GM21447 (cell line): Measurements from ENCODE around the gene CFAP141.

Experiments used
- ATAC-seq: cut with Tn5 transposase; IDR thresholded peaks from one replicate; pipeline ENCODE4 v1.9.1; 2021; ENCODE audit not compliant: unreplicated experiment

The CFAP141 gene

GRCh38 chr1:154171880-154172279 lies 34.3 kb downstream of the CFAP141 start:
- ATAC-seq: no peak

- no peak for ATAC-seq
Observed at GRCh38 chr1:154171223-154171583, 34.9 kb downstream of the CFAP141 start.

GRCh38 chr1:154170547-154171222 lies 35.4 kb downstream of the CFAP141 start:
- no peak for ATAC-seq

- no peak for ATAC-seq
Observed at GRCh38 chr1:154167461-154167860, 38.7 kb downstream of the CFAP141 start.

- ATAC-seq: no peak
Observed at GRCh38 chr1:154166207-154166606, 39.9 kb downstream of the CFAP141 start.

GRCh38 chr1:154159554-154159953 lies 46.6 kb downstream of the CFAP141 start:
- ATAC-seq: no peak

GRCh38 chr1:154158307-154159125 lies 47.6 kb downstream of the CFAP141 start:
- no peak for ATAC-seq

GRCh38 chr1:154157520-154158306 lies 48.4 kb downstream of the CFAP141 start:
- ATAC-seq: peak; percentile 81

- no peak for ATAC-seq
Observed at GRCh38 chr1:154155251-154155650, 50.9 kb downstream of the CFAP141 start.

- ATAC-seq: no peak
Observed at GRCh38 chr1:154154534-154155191, 51.5 kb downstream of the CFAP141 start, which contains the start of gene NUP210L. NUP210L (minus strand) TSS chr1:154155073.

- ATAC-seq: no peak
Observed at GRCh38 chr1:154154053-154154452, 52.1 kb downstream of the CFAP141 start.

GRCh38 chr1:154151311-154151710 lies 54.8 kb downstream of the CFAP141 start:
- ATAC-seq: no peak
